Central memory CD4-positive, alpha-beta T cell (primary cell): Measurements from ENCODE around the gene FAM229A.
"Not testable (repeated sequence)": the region's sequence is repeated elsewhere in the genome, so short reads cannot be mapped to it uniquely, and the experiment has no call there.

Source experiments
- DNase-seq: peaks from one replicate; pipeline ENCODE4 v3.0.0; 2022

The FAM229A gene

DNA sequence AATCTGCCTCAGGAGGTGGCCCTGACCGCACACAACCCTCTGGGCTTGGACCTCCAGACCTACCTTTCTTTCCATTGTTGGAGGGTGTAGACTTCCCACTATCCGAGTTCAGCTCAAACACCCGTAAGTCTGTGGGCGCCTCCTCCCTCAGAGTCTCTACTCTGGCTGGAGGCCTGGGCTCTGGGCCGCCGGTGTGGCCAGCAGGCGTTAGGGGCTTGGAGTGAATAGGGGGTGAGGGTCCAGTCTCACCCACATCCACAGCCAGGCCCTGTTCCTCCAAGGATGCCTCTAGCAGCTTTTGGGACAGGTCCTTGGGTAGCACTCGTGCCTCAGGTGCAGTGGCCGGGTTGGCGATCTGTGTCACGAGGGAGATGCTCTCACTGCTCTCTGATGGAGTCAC is 13.9 kb upstream of the FAM229A start:
- no peak for DNase-seq

DNA sequence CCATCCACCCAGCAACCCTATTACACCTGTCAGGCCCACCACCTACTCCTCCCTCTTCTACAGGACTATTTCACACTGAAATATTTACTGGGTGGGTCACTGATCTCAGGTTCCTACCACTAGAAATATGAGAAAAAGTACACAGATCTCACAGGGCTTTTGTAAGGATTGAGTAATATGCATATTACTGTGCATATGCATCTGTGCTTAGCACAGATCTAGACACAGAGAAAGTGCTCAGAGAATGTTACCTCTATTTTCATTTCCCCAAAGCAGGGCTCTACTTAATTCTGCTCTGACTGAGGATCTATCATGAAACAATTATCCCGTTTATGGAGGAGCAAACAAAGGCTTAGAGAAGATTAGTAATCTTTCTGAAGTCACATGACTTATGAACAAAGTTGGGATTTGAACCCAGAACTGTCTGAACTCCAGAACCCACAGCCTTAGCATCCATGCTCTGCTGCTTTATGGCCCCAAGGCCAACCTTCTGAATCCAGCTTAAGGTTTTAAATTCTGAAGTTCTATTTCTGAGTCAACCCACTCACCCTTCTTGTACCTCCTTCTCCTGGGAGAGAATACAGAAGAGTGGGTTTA is 11.8 kb upstream of the FAM229A start:
- no peak for DNase-seq

DNA sequence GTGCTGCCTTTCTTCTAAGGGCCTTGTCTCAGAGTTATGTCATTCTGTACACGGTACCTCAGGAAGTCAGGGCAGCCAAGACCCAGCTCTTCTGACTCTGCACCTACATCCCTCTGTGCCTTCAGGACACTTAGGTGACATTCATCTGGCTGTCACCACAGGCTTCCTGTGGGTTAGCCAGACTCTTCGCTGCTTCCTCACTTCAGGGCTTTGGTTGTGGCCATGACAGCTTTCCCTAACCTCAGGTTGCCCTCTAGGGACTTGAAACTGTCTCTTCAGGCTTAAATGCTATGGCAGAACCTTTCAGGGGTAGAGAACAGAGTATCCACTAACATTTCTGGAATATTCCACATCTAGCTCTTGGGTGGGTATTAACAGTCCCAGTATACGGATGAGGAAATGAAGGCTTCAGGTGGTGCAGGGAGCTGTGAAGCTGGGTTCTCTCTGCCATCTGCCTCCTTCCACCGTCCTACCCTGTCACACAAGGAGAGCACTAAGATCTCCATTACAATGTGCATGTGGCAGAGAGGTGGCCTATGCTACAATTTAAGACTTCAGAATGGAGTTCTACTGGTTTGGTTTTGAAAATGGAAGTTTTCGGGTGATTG is 10.0 kb upstream of the FAM229A start:
- DNase-seq: peak; percentile 79

DNA sequence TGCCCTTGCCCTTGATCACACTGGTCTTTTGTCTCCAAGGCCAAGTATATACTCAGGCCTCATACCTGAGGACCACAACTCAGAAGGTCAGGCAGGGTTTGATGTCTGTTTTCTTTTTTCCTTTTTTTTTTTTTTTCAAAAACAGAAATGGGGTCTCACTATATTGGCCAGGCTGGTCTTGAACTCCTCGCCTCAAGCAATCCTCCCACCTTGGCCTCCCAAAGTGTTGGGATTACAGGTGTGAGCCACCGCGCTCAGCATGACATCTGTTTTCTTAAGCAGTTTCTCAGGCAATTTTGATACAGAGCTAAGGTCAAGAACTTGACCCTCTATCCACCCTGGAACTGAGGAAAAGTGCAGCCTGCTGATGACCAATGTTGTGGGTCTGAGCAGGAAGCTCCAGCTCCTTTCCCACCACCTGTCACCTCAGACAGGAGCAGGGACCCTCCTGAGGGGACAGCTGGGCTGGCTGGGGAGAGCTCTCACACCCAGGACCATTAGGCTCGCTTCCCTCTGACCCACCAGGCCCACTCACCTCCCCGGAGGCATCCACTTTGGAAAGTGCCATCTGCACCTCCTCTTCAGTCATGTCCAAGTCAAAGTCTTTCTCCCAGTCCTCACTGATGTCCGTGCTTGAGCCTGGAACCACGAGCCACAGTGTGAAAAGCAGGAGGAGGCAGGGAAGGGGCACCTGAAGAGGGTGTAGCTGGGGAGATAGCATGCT is 5.8 kb upstream of the FAM229A start:
- DNase-seq: no peak

DNA sequence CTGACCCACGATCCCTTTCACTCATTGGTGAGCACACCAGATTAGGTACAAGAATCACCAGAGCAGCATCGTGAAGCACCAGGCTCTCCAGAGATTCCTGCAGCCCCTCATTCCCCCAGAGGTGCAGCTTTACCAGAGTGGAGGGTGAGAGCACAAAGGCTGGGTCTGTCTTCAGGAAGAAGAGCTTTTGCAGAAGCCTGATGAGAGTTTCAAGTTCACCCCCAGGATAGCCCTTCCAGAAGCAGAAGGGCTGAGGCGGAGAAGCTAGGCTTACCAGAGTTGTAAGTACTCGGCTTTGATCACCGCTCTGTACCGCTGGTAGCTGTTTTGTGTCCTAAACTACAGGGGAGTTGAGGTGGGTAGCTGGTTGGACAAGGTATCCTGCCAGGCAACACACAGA is 3.2 kb upstream of the FAM229A start:
- DNase-seq: no peak

GRCh38 chr1:32364836-32365235 is 2.6 kb upstream of the FAM229A start:
- no peak for DNase-seq

DNA sequence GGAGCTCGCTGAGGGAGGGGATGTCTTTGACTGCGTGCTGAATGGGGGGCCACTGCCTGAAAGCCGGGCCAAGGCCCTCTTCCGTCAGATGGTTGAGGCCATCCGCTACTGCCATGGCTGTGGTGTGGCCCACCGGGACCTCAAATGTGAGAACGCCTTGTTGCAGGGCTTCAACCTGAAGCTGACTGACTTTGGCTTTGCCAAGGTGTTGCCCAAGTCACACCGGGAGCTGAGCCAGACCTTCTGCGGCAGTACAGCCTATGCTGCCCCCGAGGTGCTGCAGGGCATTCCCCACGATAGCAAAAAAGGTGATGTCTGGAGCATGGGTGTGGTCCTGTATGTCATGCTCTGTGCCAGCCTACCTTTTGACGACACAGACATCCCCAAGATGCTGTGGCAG is 1.4 kb upstream of the FAM229A start:
- DNase-seq: no peak

GRCh38 chr1:32361674-32362473 is 411 bp downstream of the FAM229A start:
- no peak for DNase-seq

- no peak for DNase-seq
Observed at GRCh38 chr1:32361308-32361673, 994 bp downstream of the FAM229A start.

GRCh38 chr1:32358435-32358834 is 3.9 kb downstream of the FAM229A start:
- no peak for DNase-seq

DNA sequence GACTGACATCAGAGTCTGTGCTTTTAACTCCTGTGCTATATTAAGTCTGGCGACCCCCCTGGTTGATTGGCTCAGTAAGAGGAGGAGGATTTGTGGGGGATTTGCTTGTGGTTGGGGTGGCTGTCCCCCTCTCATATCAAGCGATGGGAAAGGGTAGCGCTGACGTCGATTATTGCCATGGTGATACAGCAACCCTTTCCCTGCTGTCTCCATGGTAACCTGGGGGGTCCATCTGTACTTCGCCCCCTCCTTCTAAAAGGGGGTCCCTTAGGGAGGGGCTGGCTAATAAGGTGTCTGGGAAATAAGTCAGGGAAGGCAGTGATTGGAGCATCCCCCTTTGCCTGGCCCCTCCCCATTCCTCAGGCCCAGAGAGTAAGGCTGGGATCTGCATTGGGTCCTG is 4.7 kb downstream of the FAM229A start:
- no peak for DNase-seq

DNA sequence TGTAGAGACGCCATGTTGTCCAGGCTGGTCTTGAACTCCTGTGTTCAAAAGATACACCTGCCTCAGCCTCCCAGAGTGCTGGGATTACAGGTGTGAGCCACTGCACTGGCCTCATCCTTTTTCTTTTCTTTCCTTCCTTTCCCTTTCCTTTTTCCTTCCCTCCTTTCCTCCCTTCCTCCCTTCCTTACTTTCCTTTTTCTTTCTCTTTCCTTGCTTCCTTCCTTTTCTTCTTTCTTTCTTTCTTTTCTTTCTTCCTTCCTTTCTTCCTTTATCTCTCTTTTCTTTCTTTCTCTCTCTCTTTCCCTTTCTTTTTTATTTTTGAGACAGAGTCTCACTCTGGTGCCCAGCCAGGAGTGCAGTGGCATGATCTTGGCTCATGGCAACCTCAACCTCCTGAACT is 5.8 kb downstream of the FAM229A start:
- no peak for DNase-seq

GRCh38 chr1:32355778-32356177 is 6.5 kb downstream of the FAM229A start:
- DNase-seq: not testable (repeated sequence)

GRCh38 chr1:32353886-32354570 is 8.3 kb downstream of the FAM229A start:
- DNase-seq: no peak

DNA sequence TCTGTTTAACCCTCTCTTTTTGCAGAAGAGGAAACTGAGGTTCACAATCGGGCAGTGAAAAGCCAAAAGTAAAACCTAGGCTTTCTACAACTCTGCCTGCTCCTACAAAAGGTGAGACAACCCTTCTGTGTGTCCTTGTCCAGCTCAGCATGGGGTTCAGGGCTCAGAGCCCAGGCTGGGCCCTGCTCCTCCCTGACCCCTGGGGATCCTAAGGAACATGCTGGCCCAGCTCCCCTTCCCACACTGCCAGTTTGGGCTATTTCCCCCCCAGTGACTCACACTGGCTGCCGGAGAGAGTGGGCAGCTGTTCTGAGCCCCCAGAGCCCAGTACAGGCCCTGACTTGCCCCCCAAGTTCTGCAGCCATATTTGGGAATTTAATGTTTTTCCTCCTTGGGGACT is 8.9 kb downstream of the FAM229A start:
- DNase-seq: no peak

DNA sequence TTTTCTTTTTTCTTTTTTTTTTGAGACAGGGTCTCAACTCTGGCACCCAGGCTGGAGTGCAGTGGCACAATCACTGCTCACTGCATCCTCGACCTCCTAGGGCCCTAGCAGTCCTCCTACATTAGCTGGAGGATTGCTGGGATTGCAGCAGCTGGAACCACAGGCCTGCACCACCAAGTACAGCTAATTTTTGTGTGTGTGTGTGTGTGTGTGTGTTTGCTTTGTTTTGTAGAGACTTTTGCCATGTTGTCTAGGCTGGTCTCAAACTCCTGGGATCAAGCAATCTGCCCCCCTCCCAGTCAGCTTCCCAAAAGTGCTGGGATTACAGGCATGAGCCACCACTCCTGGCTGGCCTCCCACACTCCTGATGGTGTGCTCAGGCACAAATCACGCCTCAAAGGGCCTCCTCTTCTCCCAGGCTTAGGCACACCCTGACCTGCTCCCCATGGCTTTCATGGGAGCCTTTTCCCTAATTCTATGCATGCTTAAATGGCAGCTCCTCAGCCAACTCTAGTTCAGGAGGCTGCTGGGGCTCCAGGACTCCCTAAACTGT is 9.4 kb downstream of the FAM229A start:
- no peak for DNase-seq

GRCh38 chr1:32352239-32352745 is 10.0 kb downstream of the FAM229A start:
- DNase-seq: no peak

- DNase-seq: peak; percentile 89
Observed at GRCh38 chr1:32351399-32352238, 10.7 kb downstream of the FAM229A start.

GRCh38 chr1:32350785-32351398 is 11.4 kb downstream of the FAM229A start:
- DNase-seq: no peak

- DNase-seq: no peak
Observed at GRCh38 chr1:32349211-32349708, 13.0 kb downstream of the FAM229A start.
